HG03025 (cell line): ENCODE results near the gene PLEK2.
"Not testable (repeated sequence)": the region's sequence is repeated elsewhere in the genome, so short reads cannot be mapped to it uniquely, and the experiment has no call there.

Source experiments
- ATAC-seq: cut with Tn5 transposase; IDR thresholded peaks from one replicate; pipeline ENCODE4 v1.9.1; 2021; ENCODE audit warnings: mild to moderate bottlenecking, moderate library complexity; ENCODE audit not compliant: unreplicated experiment, low FRiP score

PLEK2 gene

DNA sequence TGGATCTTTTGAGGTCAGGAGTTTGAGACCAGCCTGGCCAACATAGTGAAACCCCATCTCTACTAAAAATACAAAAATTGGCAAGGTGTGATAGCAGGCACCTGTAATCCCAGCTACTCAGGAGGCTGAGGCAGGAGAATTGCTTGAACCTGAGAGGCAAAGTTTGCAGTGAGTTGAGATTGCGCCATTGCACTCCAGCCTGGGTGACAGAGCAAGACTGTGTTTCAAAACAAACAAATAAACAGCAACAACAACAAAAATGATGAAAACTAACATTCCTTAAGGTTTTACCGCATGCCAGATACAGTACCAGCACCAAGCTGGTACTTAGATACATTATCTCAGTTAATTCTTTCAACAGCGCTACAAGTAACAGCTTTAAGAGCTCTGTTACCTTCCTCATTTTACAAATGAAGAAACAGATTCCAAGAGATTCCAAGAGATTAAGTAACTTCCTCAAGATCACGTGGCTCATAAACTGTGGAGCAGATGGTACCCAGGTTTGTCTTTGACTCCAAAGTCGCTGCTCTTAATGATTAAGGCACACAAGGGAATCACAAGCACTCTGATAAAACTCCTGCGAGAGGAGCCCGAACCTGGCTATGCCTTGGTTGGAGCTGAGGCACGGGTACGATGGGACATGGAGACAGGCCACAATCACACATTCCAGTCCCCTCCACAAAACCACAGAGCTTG, 17.7 kb upstream of the PLEK2 start:
- ATAC-seq = no peak

DNA sequence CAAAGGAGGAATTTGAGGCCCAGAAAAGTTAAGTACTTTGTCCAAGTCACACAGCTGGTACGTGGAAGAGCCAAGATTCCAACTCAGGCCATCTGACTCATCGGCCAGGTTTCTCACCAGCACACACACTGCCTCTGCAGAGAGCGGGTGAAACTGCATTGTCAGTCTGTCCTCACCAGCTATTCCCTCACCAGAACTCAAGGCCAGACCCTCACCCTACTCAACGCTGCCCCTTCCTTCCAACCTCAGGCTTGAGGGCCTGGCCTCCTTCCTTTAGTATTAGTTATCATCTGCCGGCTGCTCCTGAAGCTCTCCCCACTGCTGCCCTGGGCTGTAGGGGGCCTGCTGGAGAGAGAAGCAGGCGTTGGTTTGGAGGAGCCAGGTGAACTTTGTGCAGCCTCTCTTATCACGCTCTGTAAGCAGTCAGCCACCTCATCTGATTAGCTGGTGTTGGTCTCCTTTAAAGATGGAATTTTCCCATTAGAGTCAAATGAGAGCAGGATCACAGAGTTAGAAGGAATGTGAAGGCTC, 16.6 kb upstream of the PLEK2 start:
- ATAC-seq = no peak

DNA sequence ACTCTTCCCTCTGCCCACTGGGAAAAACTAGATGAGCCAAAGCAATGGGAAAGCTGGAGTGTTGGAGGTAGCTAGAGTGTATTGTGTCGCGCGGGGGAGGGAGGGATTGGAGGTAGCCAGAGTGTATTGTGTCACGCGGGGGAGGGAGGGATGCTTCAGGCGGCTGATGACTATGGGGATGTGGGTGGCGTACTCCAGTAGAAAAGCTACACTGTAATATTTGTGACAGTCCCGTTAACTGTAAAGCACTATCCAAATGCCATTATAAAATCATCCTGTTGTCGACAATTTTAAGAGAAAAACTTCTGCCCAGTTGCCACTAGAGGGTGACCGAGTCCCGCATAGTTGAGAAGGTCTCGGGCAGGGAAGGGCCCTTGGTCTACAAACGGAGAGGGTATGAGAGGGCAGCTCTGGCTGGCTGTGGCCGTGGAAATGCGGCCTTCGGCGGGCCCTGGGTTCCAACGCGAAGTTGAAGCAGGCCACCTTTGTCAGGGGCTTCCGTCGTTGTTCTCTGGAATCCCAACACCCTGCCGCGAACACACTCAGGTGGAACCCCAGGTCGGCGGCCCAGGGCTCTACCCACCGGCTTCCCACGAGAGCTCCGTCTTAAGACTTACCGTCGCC, 15.1 kb upstream of the PLEK2 start:
- ATAC-seq = no peak

DNA sequence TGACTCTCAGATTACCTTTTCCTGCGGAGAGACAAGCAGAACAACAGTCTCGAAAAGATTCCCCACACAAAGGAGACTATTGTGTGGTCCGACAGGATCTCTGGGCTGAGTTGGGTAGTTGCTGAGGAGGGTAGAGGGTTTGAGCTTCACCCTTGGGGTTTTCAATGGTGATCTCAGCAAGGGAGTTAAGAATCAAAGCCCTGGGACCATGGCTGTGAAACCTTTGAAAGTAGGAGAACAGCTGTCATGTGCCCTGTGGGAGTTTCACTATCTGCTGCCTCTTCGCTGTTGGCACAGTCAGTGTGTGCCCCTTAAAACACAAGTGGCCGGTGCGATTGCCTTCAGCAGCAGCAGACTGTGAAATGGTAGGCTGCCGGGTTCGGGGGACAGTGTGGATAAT, 14.2 kb upstream of the PLEK2 start:
- ATAC-seq = no peak

DNA sequence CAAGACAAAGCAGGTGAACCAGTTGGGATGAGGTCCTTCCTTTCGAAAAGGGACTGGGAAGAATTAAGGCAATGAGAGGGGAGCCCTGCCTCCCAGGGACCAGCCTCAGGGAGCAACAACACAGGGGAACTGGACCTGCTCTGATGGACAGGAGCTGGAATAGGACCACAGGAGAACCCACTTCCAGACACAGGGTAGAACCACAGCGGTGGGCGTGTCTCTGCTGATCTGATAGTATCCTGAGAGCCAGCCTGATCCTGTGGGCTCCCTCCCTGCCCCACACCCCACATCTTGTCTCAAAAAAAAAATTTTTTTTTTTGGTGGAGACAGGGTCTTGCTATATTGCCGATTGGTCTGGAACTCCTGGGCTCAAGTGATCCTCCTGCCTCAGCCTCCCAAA, 13.6 kb upstream of the PLEK2 start:
- no peak for ATAC-seq

DNA sequence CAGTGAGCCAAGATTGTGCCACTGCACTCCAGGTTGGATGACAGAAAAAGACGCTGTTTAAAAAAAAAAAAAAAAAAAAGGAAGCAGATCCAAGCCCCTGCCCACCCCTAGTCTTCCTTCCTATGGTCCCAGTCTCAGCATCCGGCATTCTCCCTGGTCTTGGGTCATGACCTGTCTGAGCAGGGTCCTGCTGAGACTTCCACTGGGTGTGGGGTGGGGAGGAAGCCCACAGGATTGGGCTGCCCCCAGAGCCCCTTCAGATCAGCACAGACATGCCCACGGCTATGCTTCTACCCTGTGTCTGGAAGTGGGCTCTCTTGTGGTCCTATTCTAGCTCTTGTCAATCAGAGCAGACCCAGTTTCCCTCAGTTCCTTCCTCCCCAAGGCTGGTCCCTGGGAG, 12.6 kb upstream of the PLEK2 start:
- no peak for ATAC-seq

DNA sequence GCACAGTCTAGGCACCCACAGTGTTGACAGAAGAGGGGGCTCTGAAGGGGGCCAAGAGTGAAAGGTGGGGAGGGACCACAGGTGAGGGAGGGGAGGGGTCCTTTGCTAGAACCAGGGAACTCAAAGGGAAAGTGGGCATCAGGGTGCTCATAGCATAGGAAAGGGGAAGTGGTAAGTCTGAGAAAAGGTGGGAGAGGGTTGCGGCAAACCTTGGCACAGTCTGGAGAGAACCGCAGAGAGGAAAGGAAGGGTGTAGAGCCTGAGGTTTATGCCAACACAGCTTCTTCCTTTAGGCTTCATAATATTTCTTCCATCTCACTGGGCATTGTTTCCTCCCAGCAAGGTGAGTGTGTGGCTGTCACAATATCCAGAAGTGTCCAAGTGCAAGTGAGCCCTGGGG, 11.5 kb upstream of the PLEK2 start:
- ATAC-seq = no peak

DNA sequence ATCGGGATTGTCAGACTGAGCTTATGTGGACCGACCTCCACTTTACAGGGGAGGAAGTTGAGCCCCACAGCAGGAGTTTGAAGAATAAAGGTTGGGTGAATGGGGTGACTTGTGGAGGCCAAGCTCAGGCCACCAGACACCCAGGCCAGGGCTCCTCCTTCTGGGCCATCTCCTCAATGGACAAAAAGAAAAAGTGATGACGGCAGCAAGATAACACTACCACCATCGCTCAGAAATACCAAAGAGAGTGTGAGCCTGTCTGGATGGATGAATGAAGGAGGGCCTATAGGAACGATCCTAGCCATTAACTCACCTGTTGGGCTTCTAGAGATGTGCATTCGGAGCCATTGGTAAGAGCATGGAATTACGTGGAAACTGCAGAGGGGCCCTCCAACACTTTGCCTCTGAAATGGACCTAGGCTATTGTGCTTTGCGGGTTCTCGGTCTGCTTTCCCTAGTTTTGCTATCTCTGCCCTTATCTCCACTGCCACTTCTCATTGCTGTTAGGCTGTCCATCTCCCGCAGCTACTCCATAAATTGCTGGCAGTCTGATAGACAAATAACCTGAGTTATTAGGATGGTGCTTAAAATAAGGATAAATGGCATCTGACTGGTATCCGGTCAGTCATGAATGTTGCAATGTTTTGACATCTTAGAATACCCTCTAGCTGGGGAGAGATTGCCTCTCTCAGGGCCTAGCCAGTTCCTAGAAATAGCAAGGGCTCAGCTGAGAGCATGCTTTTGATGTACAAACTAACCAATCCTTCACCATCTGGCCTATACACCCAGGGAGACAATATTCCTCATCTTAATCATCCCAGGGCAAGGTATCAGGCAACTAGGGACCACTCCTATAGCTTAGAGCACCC, 9.6 kb upstream of the PLEK2 start:
- ATAC-seq = no peak

DNA sequence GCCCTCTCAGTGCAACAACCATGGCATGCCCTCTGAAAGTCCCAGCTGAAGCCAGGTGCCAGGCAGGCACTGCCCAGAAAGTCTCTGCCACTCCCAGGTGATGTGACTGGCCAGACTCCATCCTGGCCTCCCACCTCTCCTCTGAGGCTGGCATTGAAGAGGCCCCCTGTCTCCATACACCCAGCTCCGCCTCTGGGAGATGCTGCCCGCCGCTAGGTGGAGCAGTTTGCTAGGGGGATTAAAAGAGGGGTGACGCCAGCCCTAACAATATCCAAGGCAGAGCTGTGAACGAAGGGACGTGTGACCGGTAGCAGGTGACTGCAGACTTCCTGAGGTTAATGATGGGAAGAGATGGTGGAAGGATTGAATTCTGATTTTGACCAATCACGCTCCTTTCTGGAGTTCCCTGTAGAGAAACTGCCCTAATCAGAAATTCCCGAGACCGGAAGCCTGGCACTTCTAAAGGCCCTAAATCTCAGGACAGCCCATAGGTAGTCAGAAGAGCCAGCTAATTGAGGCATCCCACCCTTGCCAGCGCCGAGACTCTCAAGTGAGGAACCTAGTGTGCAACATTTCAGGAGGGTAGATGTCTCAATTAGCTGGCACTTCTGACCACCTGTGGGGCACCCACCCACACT, 8.3 kb upstream of the PLEK2 start:
- no peak for ATAC-seq

DNA sequence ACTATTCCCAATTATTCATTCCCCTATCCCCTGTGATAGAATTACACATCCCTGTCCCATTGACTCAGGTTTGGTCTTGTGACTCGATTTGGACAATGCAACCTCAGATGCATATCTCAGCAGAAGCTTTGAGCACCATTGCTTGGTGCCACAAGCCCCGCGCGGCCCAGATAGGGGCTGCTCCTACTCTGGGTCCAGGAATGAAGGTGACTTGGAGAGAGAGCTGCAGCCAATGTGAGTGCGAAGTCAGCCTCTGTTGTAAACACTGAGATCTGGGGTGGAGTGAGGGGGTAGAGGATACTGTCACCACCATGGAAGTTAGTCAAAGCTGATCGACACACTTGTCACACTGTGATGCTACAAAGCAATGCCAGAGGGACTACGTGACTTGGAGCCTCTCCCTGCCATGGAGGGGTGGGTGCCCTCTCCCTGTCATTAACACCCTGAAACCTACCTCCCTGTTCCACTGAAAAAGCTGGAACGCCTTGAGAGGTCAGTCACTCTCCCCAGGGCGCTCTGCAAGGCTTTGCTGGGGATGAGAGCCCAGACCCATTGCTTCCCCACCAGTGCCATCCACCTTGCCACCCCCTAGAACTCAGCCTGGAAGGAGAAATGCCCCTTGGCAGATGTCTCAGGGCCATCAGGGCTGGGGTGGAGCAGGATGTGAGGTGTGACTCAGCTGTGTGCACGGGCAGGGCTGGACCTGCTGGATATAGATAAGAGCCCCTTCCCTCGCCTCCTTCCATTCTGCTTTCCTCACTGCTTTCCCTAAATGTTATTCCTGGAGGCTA, 6.6 kb upstream of the PLEK2 start:
- ATAC-seq = no peak

DNA sequence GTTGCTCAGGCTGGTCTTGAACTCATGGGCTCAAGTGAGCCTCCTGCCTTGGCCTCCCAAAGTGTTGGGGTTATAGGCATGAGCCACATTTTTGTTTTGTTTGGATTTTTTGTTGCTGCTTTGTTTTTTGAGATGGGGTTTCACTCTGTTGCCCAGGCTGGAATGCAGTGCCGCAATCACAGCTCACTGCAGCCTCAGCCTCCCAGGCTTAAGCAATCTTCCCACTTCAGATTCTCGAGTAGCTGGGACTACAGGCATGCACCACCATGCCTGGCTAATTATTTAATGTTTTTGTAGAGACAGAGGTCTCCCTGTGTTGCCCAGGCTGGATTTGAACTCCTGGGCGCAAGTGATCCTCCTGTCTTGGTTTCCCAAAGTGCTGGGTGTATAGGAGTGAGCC, 5.7 kb upstream of the PLEK2 start:
- no peak for ATAC-seq

DNA sequence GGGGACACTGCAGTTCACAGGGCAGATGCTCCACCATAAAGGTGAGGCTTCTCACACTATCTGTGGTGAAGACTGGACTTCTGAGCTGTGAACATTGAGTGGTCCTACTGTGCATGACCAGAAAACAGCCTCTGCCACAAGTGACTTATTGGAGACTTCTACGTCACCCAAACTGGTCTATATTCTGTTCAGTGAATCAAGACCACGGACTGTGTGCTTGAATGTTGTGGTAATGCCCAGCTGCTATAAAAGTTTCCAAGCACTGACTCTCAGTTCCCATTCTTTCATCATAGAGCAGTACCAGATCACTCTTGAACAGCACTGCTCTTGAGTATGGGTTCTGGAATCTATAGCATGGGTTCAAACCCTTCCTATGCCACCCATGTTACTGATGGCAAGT, 4.8 kb upstream of the PLEK2 start:
- ATAC-seq = no peak

DNA sequence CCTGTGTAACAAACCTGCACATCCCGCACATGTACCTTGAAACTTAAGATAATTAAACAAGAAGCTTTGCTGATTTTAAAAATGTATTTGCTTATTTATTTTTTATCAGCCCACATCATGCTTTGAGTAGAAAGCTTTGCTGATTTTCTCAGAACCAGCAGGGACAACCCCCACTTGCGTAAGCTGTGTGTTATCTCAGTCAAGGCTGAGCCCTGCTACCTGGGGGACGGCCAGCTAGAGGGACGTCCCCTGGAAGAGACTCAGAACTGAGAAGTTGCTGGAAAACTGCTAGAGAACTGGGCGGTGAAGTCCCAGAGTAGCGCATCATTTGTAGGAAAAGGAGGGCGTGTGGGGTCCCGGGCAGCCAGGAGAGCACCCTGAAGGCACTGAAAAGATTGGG, 4.1 kb upstream of the PLEK2 start:
- no peak for ATAC-seq

DNA sequence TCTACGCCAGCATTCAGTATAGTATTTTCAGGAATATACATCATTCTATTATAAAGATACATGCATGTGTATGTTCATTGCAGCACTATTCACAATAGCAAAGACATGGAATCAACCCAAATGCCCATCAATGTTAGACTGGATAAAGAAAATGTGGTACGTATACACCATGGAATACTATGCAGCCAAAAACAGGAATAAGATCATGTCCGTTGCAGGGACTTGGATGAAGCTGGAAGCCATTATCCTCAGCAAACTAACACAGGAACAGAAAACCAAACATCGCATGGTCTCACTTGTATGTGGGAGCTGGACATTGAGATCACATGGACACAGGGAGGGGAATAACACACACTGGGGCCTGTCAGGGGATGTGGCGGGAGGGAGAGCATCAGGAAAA, 3.6 kb upstream of the PLEK2 start:
- not testable (repeated sequence) for ATAC-seq

DNA sequence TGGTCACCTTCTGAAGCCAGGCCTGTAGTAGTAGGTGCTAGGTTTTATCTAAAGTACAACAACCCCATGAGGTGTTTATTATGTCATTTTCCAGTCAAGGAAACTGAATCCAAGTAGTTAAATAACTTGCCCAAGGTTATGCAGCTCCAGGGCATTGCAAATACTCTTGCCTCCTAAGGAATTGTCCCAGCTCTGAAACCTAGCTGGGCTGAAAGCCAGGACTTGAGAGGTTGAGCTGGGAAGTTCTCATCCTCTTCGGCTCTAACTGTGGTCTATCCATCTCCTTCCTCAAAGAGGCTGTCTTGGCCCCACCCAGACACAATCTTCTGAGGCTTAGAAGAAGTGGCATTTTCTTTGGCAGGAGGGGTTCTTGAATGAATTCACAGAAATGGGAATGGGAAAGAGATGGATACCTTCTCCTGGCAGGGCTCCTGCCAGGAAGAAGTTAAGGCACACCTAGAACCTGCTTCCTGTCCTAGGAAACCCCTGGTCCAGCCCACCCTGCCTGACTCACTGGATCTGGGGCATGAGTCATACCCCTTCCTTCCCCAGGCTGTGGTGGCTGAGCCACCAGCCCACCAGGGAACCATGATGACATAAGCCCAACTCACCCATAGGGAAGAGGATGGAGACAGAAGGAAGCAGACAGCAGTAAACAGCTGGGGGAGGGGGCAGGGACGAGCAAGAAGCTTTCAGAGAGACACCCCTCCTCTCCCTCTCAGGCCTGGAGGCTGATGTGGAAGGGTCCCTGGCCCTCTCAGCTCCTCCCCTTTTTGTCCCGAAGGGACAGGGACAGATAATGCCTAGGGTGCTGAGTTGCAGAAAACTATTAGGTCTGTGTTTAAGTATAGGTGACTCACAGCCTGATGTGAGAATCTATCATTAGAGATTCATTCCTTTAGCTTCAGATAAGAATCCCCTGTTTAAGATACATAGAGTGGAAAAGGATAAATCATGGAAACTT, 2.1 kb upstream of the PLEK2 start:
- no peak for ATAC-seq

DNA sequence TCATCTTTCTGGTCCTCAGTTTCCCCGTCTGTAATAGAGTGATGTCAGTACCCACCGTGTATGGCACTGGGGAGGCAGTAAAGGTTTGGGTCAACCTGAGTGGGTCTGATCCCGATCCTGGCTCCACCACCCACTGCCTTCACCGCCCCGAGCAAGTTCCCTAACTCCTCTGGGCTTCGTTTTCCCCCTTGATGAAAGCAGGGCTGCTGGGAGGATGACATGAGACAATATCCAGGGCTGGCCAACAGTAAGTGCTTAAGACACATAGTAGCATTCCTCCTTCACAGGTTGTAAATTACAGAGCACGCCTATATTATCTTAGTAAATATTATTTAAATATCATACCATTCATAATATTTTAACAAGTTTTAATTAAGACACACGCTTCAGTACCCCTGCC, 595 bp downstream of the PLEK2 start:
- no peak for ATAC-seq

DNA sequence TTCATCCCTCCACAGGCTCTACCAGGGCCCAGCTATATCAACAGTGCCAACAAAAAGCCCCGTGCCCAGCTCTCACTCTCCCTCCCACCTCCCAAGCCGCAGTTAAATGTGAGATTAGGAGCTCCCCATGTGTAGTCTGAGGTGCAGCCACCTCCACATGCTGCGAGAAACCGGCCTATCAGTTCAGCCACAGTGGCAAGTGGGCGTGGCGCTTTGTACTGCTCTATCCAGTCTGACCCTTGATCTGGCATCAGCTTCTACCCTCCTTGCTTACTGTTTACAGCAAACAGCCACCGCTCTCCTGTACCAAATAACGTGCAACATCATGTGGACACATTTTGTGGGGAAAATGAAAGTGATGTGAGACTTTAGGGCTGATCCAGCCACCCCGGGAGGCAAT, 1.7 kb downstream of the PLEK2 start:
- ATAC-seq = no peak

DNA sequence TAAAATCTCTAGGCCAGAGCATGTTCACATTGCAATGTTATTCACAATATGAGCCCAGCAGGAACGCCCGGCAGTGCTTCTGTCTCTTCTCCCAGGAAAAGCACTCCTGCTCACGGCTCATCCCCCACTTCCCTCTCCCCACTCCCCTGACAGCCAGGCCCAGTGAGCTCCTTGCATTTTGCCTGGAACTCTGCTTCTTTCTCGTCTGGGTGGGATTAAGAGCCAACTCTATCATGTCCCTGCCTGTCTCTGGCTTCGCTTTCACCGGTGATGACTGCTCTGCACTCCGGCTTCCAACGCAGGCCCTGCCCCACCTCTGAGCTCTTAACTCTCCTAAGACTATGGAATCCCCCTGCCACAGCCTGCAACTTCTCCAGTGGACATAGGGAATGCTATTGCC, 2.5 kb downstream of the PLEK2 start:
- no peak for ATAC-seq
